Trophoblast cell (in vitro differentiated cells and primary cell): ENCODE measurements around the gene ENKUR.
A peak's percentile ranks its signal among the peaks of the same experiment; 100 is the strongest.

ENCODE experiments used
- DNase-seq, 2 donors: peaks; one replicate each; pipeline ENCODE4 v3.0.0-alpha.2; 2016
- H2AFZ ChIP-seq: 2 replicates; pipeline ENCODE4 v1.6.1; 2013; ENCODE audit warnings: low read length, moderate library complexity, mild to moderate bottlenecking; ENCODE audit not compliant: insufficient read depth, poor library complexity
- H2AK5ac ChIP-seq: 2 replicates; pipeline ENCODE4 v1.6.1; 2013; ENCODE audit warnings: mild to moderate bottlenecking, low read length
- H2BK120ac ChIP-seq: 2 replicates; pipeline ENCODE4 v1.6.1; 2013; ENCODE audit warnings: low read length, mild to moderate bottlenecking, moderate library complexity; ENCODE audit not compliant: insufficient read depth, poor library complexity
- H2BK12ac ChIP-seq: 2 replicates; pipeline ENCODE4 v1.6.1; 2013; ENCODE audit warnings: mild to moderate bottlenecking, low read length, moderate library complexity
- H2BK5ac ChIP-seq: 2 replicates; pipeline ENCODE4 v1.6.1; 2013; ENCODE audit warnings: low read length, low read depth, moderate library complexity, mild to moderate bottlenecking; ENCODE audit not compliant: poor library complexity
- H3K14ac ChIP-seq: 2 replicates; pipeline ENCODE4 v1.6.1; 2013; ENCODE audit warnings: mild to moderate bottlenecking, low read length
- H3K18ac ChIP-seq: 2 replicates; pipeline ENCODE4 v1.6.1; 2013; ENCODE audit warnings: mild to moderate bottlenecking, low read length
- H3K23ac ChIP-seq: 2 replicates; pipeline ENCODE4 v1.6.1; 2013; ENCODE audit warnings: low read length
- H3K27ac ChIP-seq: 2 replicates; pipeline ENCODE4 v1.5.1; 2013; ENCODE audit warnings: low read depth, mild to moderate bottlenecking, inconsistent platforms, low read length, moderate library complexity
- H3K27me3 ChIP-seq: 2 replicates; pipeline ENCODE4 v1.6.1; 2013; ENCODE audit warnings: inconsistent platforms, mild to moderate bottlenecking, low read length, moderate library complexity; ENCODE audit not compliant: insufficient read depth
- H3K36me3 ChIP-seq, 2 experiments: 1 replicate in 1 of 2; 2 replicates in 1 of 2; pipeline ENCODE4 v1.6.1; 2013; ENCODE audit warnings: low read length in 2 of 2, mild to moderate bottlenecking in 2 of 2, moderate library complexity in 1 of 2; ENCODE audit not compliant: insufficient read depth in 2 of 2, control insufficient read depth in 1 of 2
- H3K4ac ChIP-seq: 2 replicates; pipeline ENCODE4 v1.6.1; 2013; ENCODE audit warnings: low read depth, mild to moderate bottlenecking, low read length, moderate library complexity
- H3K4me1 ChIP-seq, 2 experiments: 1 replicate in 1 of 2; 2 replicates in 1 of 2; pipeline ENCODE4 v1.6.1; 2013; ENCODE audit warnings: low read length in 2 of 2, mild to moderate bottlenecking in 2 of 2, moderate library complexity in 1 of 2; ENCODE audit not compliant: insufficient read depth in 2 of 2, control insufficient read depth in 1 of 2
- H3K4me2 ChIP-seq: 2 replicates; pipeline ENCODE4 v1.6.1; 2013; ENCODE audit warnings: inconsistent platforms, mild to moderate bottlenecking, low read length, moderate library complexity
- H3K4me3 ChIP-seq: 2 replicates; pipeline ENCODE4 v1.5.1; 2013; ENCODE audit warnings: mild to moderate bottlenecking, low read depth, low read length, inconsistent platforms
- H3K79me1 ChIP-seq: one replicate; pipeline ENCODE4 v1.6.1; 2013; ENCODE audit warnings: low read length
- H3K79me2 ChIP-seq: 2 replicates; pipeline ENCODE4 v1.6.1; 2013; ENCODE audit warnings: low read length, mild to moderate bottlenecking; ENCODE audit not compliant: control insufficient read depth, insufficient read depth, poor library complexity
- H3K9ac ChIP-seq: 2 replicates; pipeline ENCODE4 v1.6.1; 2013; ENCODE audit warnings: mild to moderate bottlenecking, low read length
- H3K9me3 ChIP-seq: 2 replicates; pipeline ENCODE4 v1.6.1; 2013; ENCODE audit warnings: low read depth, mild to moderate bottlenecking, control low read depth, inconsistent platforms, low read length; ENCODE audit not compliant: insufficient read depth
- H4K12ac ChIP-seq: 2 replicates; pipeline ENCODE4 v1.6.1; 2013; ENCODE audit warnings: low read depth, mild to moderate bottlenecking, low read length, moderate library complexity
- H4K8ac ChIP-seq: 2 replicates; pipeline ENCODE4 v1.6.1; 2013; ENCODE audit warnings: low read depth, mild to moderate bottlenecking, low read length, moderate library complexity
- H4K91ac ChIP-seq: one replicate; pipeline ENCODE4 v1.6.1; 2013; ENCODE audit warnings: low read depth, mild to moderate bottlenecking, low read length, moderate library complexity
- WGBS: extraction: QIAGEN DNeasy Blood & Tissue Kit; methylation state at CpG from one replicate; pipeline ENCODE4 v1.1.7; 2013; ENCODE audit warnings: missing lambda C conversion rate; ENCODE audit not compliant: insufficient read length, insufficient coverage; ENCODE audit errors: extremely low coverage; 5-methylcytosine and 5-hydroxymethylcytosine counted together

ENKUR gene

DNA sequence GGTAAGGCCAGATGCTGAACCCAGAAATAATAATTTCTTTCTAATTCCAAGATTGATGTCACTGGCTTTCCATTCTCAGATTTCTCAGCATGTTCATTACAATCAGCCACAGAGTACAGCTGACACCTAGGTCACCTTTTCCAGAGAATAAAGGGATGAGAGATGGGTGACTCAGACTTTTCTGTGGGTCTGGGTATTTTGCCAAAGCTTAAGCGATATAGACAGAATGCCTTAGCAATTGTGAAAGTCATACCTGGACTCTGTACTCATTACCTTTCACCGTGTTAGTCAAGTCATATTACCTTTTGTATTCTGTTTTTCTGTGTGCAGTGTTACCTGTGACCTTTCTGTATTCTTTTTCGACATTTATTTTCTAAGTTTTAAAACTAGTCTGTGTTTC, 53.0 kb downstream of the ENKUR start:
- WGBS = no CpG with 5 or more reads among the region's 3 CpGs
- H3K4me3 ChIP-seq = no peak overlapping the region
- H4K12ac ChIP-seq = no peak overlapping the region
- no peaks in the 10 kb centered on the region for H3K9me3 ChIP-seq
- no peak overlapping the region for H2BK120ac ChIP-seq
- H2BK5ac ChIP-seq = no peak overlapping the region
- H3K79me2 ChIP-seq = no peaks in the 10 kb centered on the region
- no peaks in the 10 kb centered on the region for H3K36me3 ChIP-seq
- H3K4me1 ChIP-seq = no peaks in the 10 kb centered on the region
- H3K9ac ChIP-seq = no peak overlapping the region
- H3K79me1 ChIP-seq = no peaks in the 10 kb centered on the region
- no peak overlapping the region for H2BK12ac ChIP-seq
- H4K8ac ChIP-seq = no peak overlapping the region
- no peak overlapping the region for H2AFZ ChIP-seq
- H3K27me3 ChIP-seq = no peaks in the 10 kb centered on the region
- DNase-seq = peak; percentile 51 to 82
- no peak overlapping the region for H2AK5ac ChIP-seq
- H3K4ac ChIP-seq = no peak overlapping the region
- no peak overlapping the region for H4K91ac ChIP-seq
- no peak overlapping the region for H3K18ac ChIP-seq
- H3K27ac ChIP-seq = no peak overlapping the region
- no peak overlapping the region for H3K4me2 ChIP-seq
- no peak overlapping the region for H3K14ac ChIP-seq
- no peak overlapping the region for H3K23ac ChIP-seq

DNA sequence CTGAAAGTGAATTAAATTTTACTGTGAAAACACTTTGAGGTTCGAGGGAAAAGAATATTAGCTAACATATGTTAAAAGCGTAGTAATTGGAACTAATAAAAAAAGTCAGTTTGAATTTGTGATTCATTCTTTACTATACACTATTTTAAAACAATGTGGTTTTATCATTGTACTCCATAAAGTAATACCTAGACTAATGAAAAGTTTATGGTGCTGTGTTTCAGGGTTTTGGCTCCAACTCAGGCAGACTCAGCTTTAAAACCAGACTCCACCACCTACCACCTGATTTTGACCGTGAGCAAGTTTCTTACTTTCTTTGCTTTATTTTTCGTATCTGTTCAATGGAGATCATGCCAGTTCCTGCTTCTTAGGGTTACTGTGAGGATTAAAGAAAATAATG, 54.4 kb downstream of the ENKUR start:
- Histone ChIP-seq H4K8ac (no peak overlapping the region), H3K27ac (no peak overlapping the region), H2AK5ac (no peak overlapping the region), H3K23ac (no peak overlapping the region), H3K18ac (no peak overlapping the region), H2BK12ac (no peak overlapping the region), H3K9ac (no peak overlapping the region), H3K4ac (no peak overlapping the region), H3K36me3 (no peaks in the 10 kb centered on the region), H3K79me1 (no peaks in the 10 kb centered on the region), H3K14ac (no peak overlapping the region), H3K4me3 (no peak overlapping the region), H3K4me1 (no peaks in the 10 kb centered on the region), H2AFZ (no peak overlapping the region), H4K91ac (no peak overlapping the region), H2BK5ac (no peak overlapping the region), H3K4me2 (no peak overlapping the region), H4K12ac (no peak overlapping the region), H3K27me3 (no peaks in the 10 kb centered on the region), H2BK120ac (no peak overlapping the region), H3K9me3 (no peaks in the 10 kb centered on the region), H3K79me2 (no peaks in the 10 kb centered on the region)
- WGBS = no CpG with 5 or more reads among the region's 4 CpGs
- DNase-seq = no peak

GRCh38 chr10:24959382-24959730, 56.6 kb downstream of the ENKUR start:
- Histone ChIP-seq H2AK5ac (no peak overlapping the region), H3K9ac (no peak overlapping the region), H4K12ac (no peak overlapping the region), H3K4ac (no peak overlapping the region), H2AFZ (no peak overlapping the region), H3K9me3 (no peaks in the 10 kb centered on the region), H3K36me3 (no peaks in the 10 kb centered on the region), H3K27ac (no peak overlapping the region), H3K23ac (no peak overlapping the region), H3K4me2 (no peak overlapping the region), H3K4me1 (no peaks in the 10 kb centered on the region), H3K4me3 (no peak overlapping the region), H3K14ac (no peak overlapping the region), H3K18ac (no peak overlapping the region), H2BK12ac (no peak overlapping the region), H3K27me3 (no peaks in the 10 kb centered on the region), H2BK5ac (no peak overlapping the region), H2BK120ac (no peak overlapping the region), H3K79me1 (no peaks in the 10 kb centered on the region), H4K91ac (no peak overlapping the region), H3K79me2 (no peaks in the 10 kb centered on the region), H4K8ac (no peak overlapping the region)
- WGBS = no CpG with 5 or more reads among the region's 3 CpGs
- no peak for DNase-seq

GRCh38 chr10:24958721-24959381, 57.1 kb downstream of the ENKUR start:
- Histone ChIP-seq H3K14ac (no peak overlapping the region), H3K9ac (no peak overlapping the region), H2AK5ac (no peak overlapping the region), H2BK5ac (no peak overlapping the region), H3K79me2 (no peaks in the 10 kb centered on the region), H3K27me3 (no peaks in the 10 kb centered on the region), H4K8ac (no peak overlapping the region), H3K79me1 (no peaks in the 10 kb centered on the region), H2BK120ac (no peak overlapping the region), H3K23ac (no peak overlapping the region), H3K18ac (no peak overlapping the region), H2BK12ac (no peak overlapping the region), H3K9me3 (no peaks in the 10 kb centered on the region), H3K27ac (no peak overlapping the region), H3K36me3 (no peaks in the 10 kb centered on the region), H3K4me1 (no peaks in the 10 kb centered on the region), H4K12ac (no peak overlapping the region), H4K91ac (no peak overlapping the region), H3K4ac (no peak overlapping the region), H3K4me2 (no peak overlapping the region), H2AFZ (no peak overlapping the region), H3K4me3 (no peak overlapping the region)
- no CpG with 5 or more reads among the region's 5 CpGs for WGBS
- DNase-seq = no peak
